GM12892 (cell line): ENCODE measurements around the gene SMCHD1.

Experiments used
- POLR2AphosphoS5 ChIP-seq: IDR thresholded peaks from 2 replicates; pipeline ENCODE4 v1.6.1; 2011; ENCODE audit warnings: low read depth, low read length, control low read depth
- TAF1 ChIP-seq: IDR thresholded peaks from 2 replicates; pipeline ENCODE4 v1.6.1; 2011; ENCODE audit warnings: low read depth, mild to moderate bottlenecking, control low read depth, low read length, borderline replicate concordance

GRCh38 chr18:2704541-2704940 is 49.0 kb downstream of the SMCHD1 start:
- TF ChIP-seq POLR2AphosphoS5 (no peak), TAF1 (no peak)
